Measurements from ENCODE around the gene VMA21.

VMA21 gene

DNA sequence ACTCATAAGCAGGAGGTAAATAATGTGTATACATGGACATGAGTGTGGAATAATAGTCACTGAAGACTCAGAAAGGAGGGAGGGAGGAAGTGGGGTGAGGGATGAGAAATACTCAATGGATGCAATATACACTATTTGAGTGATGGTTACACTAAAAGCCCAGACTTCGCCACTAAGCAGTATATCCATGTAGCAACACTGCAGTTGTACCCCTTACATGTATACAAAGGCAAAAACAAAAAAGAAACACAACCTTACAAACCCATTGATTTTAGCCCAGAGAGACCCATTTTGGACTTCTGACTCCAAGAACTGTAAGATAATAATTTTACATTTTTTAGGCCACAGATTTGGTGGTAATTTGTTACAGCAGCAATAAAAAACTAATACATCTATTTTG, 51.5 kb downstream of the VMA21 start:
- no peak for TF ChIP-seq RAD21 (IDR thresholded peaks at IDR 0.05; ENCODE audit: low read depth)
- TF ChIP-seq, protein P1, sequence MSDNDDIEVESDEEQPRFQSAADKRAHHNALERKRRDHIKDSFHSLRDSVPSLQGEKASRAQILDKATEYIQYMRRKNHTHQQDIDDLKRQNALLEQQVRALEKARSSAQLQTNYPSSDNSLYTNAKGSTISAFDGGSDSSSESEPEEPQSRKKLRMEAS (IDR thresholded peaks at IDR 0.05) = no peak
- TF ChIP-seq NFIC (IDR thresholded peaks at IDR 0.05) = no peak
- no peak for TF ChIP-seq TCF12 (IDR thresholded peaks at IDR 0.05; ENCODE audit: low read depth)
- TF ChIP-seq EGR1 (IDR thresholded peaks at IDR 0.05) = no peak
- TF ChIP-seq CREB1 (IDR thresholded peaks at IDR 0.05; ENCODE audit: low read depth) = no peak
- TF ChIP-seq EP300 (IDR thresholded peaks at IDR 0.05; ENCODE audit: borderline replicate concordance) = no peak
- TF ChIP-seq CEBPB (IDR thresholded peaks at IDR 0.05) = no peak
- TF ChIP-seq REST (IDR thresholded peaks at IDR 0.05; ENCODE audit: low read depth) = no peak
- TF ChIP-seq TEAD4 (IDR thresholded peaks at IDR 0.05) = no peak
- TF ChIP-seq, protein P2, sequence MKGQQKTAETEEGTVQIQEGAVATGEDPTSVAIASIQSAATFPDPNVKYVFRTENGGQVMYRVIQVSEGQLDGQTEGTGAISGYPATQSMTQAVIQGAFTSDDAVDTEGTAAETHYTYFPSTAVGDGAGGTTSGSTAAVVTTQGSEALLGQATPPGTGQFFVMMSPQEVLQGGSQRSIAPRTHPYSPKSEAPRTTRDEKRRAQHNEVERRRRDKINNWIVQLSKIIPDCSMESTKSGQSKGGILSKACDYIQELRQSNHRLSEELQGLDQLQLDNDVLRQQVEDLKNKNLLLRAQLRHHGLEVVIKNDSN (IDR thresholded peaks at IDR 0.05) = no peak
- TF ChIP-seq TAF1 (IDR thresholded peaks at IDR 0.05; ENCODE audit: low read depth) = no peak

- TF ChIP-seq EP300 (IDR thresholded peaks at IDR 0.05; ENCODE audit: borderline replicate concordance) (no peak), TEAD4 (IDR thresholded peaks at IDR 0.05) (no peak), RAD21 (IDR thresholded peaks at IDR 0.05; ENCODE audit: low read depth) (no peak), YY1 (IDR thresholded peaks at IDR 0.05; ENCODE audit: low read depth) (no peak), TCF12 (IDR thresholded peaks at IDR 0.05; ENCODE audit: low read depth) (no peak), FOXM1 (IDR thresholded peaks at IDR 0.05; ENCODE audit: borderline replicate concordance, low read depth) (no peak), TAF1 (IDR thresholded peaks at IDR 0.05; ENCODE audit: low read depth) (no peak), EGR1 (IDR thresholded peaks at IDR 0.05) (no peak), NFIC (IDR thresholded peaks at IDR 0.05) (no peak)
- TF ChIP-seq, protein P2 (IDR thresholded peaks at IDR 0.05) = no peak
- TF ChIP-seq, protein P1 (IDR thresholded peaks at IDR 0.05) = no peak
These were observed 61.8 kb downstream of the VMA21 start for GRCh38 chrX:151458824-151459223.
